ENCODE measurements around the gene LRG1.

- TF ChIP-seq EP300 (IDR thresholded peaks at IDR 0.05) (no peak), CTCF (IDR thresholded peaks at IDR 0.05) (no peak), POLR2A (IDR thresholded peaks at IDR 0.05; ENCODE audit: low read depth) (no peak), POLR2AphosphoS5 (IDR thresholded peaks at IDR 0.05) (no peak)
Observed at GRCh38 chr19:4583961-4584669, 44.3 kb upstream of the LRG1 start.
